ENCODE measurements around the gene TENT4B.

Gene TENT4B

GRCh38 chr16:50244140-50244503, 91.0 kb downstream of the TENT4B start:
- peak overlapping the region; percentile 15 to 43 (median 16) for H3K4me3 Mint-ChIP-seq
- H3K27me3 Mint-ChIP-seq (ENCODE audit: low read depth) = peaks cover 49% of the 10 kb centered on the region
- TF ChIP-seq CTCF (IDR thresholded peaks at IDR 0.05; ENCODE audit: unreplicated experiment in 3 of 3) = no peak
- no peaks in the 10 kb centered on the region for H3K4me1 Mint-ChIP-seq
- H3K9me3 Mint-ChIP-seq = no peaks in the 10 kb centered on the region
- H3K27ac Mint-ChIP-seq = no peak overlapping the region
- no peaks in the 10 kb centered on the region for H3K36me3 Mint-ChIP-seq (ENCODE audit: low read depth)

GRCh38 chr16:50244504-50245416, 91.7 kb downstream of the TENT4B start:
- no peak overlapping the region for H3K27ac Mint-ChIP-seq

GRCh38 chr16:50245417-50246298, 92.6 kb downstream of the TENT4B start:
- Mint-ChIP-seq H3K4me1 (no peaks in the 10 kb centered on the region), H3K27ac (no peak overlapping the region), H3K27me3 (ENCODE audit: low read depth) (peaks cover 43% of the 10 kb centered on the region), H3K36me3 (ENCODE audit: low read depth) (no peaks in the 10 kb centered on the region), H3K4me3 (peak overlapping the region; percentile 69 to 78 (median 78)), H3K9me3 (no peaks in the 10 kb centered on the region)
- TF ChIP-seq CTCF (IDR thresholded peaks at IDR 0.05; ENCODE audit: unreplicated experiment in 3 of 3) = no peak

More at GRCh38 chr16:50244504-50245416, 91.7 kb downstream of the TENT4B start:
- H3K9me3 Mint-ChIP-seq = no peaks in the 10 kb centered on the region
- H3K27me3 Mint-ChIP-seq (ENCODE audit: low read depth) = peaks cover 49% of the 10 kb centered on the region
- no peaks in the 10 kb centered on the region for H3K4me1 Mint-ChIP-seq
- peak overlapping the region; percentile 69 to 78 (median 78) for H3K4me3 Mint-ChIP-seq
- TF ChIP-seq CTCF (IDR thresholded peaks at IDR 0.05; ENCODE audit: unreplicated experiment in 3 of 3) = no peak
- H3K36me3 Mint-ChIP-seq (ENCODE audit: low read depth) = no peaks in the 10 kb centered on the region

GRCh38 chr16:50246299-50247122, 93.4 kb downstream of the TENT4B start:
- H3K4me1 Mint-ChIP-seq = no peaks in the 10 kb centered on the region
- no peaks in the 10 kb centered on the region for H3K36me3 Mint-ChIP-seq (ENCODE audit: low read depth)
- no peaks in the 10 kb centered on the region for H3K9me3 Mint-ChIP-seq
- no peak overlapping the region for H3K27ac Mint-ChIP-seq
- peaks cover 43% of the 10 kb centered on the region for H3K27me3 Mint-ChIP-seq (ENCODE audit: low read depth)
- H3K4me3 Mint-ChIP-seq = peak overlapping the region; percentile 75 to 81 (median 78)
- no peak for TF ChIP-seq CTCF (IDR thresholded peaks at IDR 0.05; ENCODE audit: unreplicated experiment in 3 of 3)

GRCh38 chr16:50247123-50247905, 94.2 kb downstream of the TENT4B start:
- Mint-ChIP-seq H3K36me3 (ENCODE audit: low read depth) (no peaks in the 10 kb centered on the region), H3K4me1 (no peaks in the 10 kb centered on the region), H3K4me3 (peak overlapping the region; percentile 71 to 81 (median 78))

More at GRCh38 chr16:50247123-50247905, 94.2 kb downstream of the TENT4B start:
- Mint-ChIP-seq H3K9me3 (no peaks in the 10 kb centered on the region), H3K27me3 (ENCODE audit: low read depth) (peaks cover 41% of the 10 kb centered on the region), H3K27ac (no peak overlapping the region)
- no peak for TF ChIP-seq CTCF (IDR thresholded peaks at IDR 0.05; ENCODE audit: unreplicated experiment in 3 of 3)
